Caki2 (cell line): Measurements from ENCODE around the gene CLDN1. TPM values are rescaled to one million over a fixed set of nuclear protein-coding genes. Genes with fewer than 3 reads are reported as not detected.
"Not testable (repeated sequence)": the region's sequence is repeated elsewhere in the genome, so short reads cannot be mapped to it uniquely, and the experiment has no call there.

ENCODE experiments used
- DNase-seq: peaks from one replicate; pipeline ENCODE4 v3.0.0-alpha.2; 2015; ENCODE audit warnings: low read depth
- in situ Hi-C: cut with HindIII; loops from 2 replicates; pipeline ENCODE4 v1.10.0; 2016; ENCODE audit warnings: low sequenced_read_pairs, low pct_unique_long_range_greater_than_20kb, mixed read lengths
- total RNA-seq: library from RNA; depleted of rRNA; stranded (reverse); fragments of >200 nt; shearing (Covaris generic); gene quantifications from 2 replicates; pipeline ENCODE4 v1.2.3, GENCODE V29; 2014; ENCODE audit warnings: low replicate concordance

The CLDN1 gene
- total RNA-seq, 1 experiment from 2014 or later: 151 TPM

- in situ Hi-C loops: loop anchor here (25.0 kb wide), 1 partner anchor 344 kb away; no protein-coding TSS in a partner anchor
- no peak for DNase-seq
Observed at GRCh38 chr3:190306026-190306425, 16.2 kb downstream of the CLDN1 start.

GRCh38 chr3:190305406-190305805 lies 16.8 kb downstream of the CLDN1 start:
- in situ Hi-C loops: loop anchor here (25.0 kb wide), 1 partner anchor 343 kb away; no protein-coding TSS in a partner anchor
- no peak for DNase-seq

- DNase-seq: no peak
- in situ Hi-C loops: loop anchor here (25.0 kb wide), 1 partner anchor 342 kb away; no protein-coding TSS in a partner anchor
Observed at GRCh38 chr3:190303884-190304283, 18.4 kb downstream of the CLDN1 start.

GRCh38 chr3:190302212-190302867 lies 19.9 kb downstream of the CLDN1 start:
- no peak for DNase-seq
- in situ Hi-C loops: loop anchor here (25.0 kb wide), 1 partner anchor 340 kb away; no protein-coding TSS in a partner anchor

- no peak for DNase-seq
- in situ Hi-C loops: loop anchor here (25.0 kb wide), 1 partner anchor 339 kb away; no protein-coding TSS in a partner anchor
Observed at GRCh38 chr3:190301591-190301990, 20.7 kb downstream of the CLDN1 start.

GRCh38 chr3:190299969-190300368 lies 22.3 kb downstream of the CLDN1 start:
- in situ Hi-C loops: loop anchor here (25.0 kb wide), 1 partner anchor 338 kb away; no protein-coding TSS in a partner anchor
- DNase-seq: no peak

GRCh38 chr3:190294030-190294429 lies 28.2 kb downstream of the CLDN1 start:
- no peak for DNase-seq

GRCh38 chr3:190293621-190294020 lies 28.6 kb downstream of the CLDN1 start:
- in situ Hi-C loops: no loop called here
- DNase-seq: no peak

More at GRCh38 chr3:190294030-190294429, 28.2 kb downstream of the CLDN1 start:
- in situ Hi-C loops: no loop called here

GRCh38 chr3:190291994-190292584 lies 30.2 kb downstream of the CLDN1 start:
- in situ Hi-C loops: no loop called here
- DNase-seq: no peak

GRCh38 chr3:190289989-190290388 lies 32.3 kb downstream of the CLDN1 start:
- in situ Hi-C loops: no loop called here
- DNase-seq: no peak

- in situ Hi-C loops: no loop called here
- DNase-seq: no peak
Observed at GRCh38 chr3:190288836-190289235, 33.4 kb downstream of the CLDN1 start.

GRCh38 chr3:190286014-190286413 lies 36.2 kb downstream of the CLDN1 start:
- in situ Hi-C loops: no loop called here
- DNase-seq: no peak

- in situ Hi-C loops: no loop called here
- no peak for DNase-seq
Observed at GRCh38 chr3:190281308-190282051, 40.8 kb downstream of the CLDN1 start.

GRCh38 chr3:190279690-190280089 lies 42.6 kb downstream of the CLDN1 start:
- DNase-seq: no peak
- in situ Hi-C loops: no loop called here

GRCh38 chr3:190272747-190273146 lies 49.5 kb downstream of the CLDN1 start:
- in situ Hi-C loops: no loop called here
- DNase-seq: no peak

GRCh38 chr3:190269101-190269500 lies 53.1 kb downstream of the CLDN1 start:
- no peak for DNase-seq
- in situ Hi-C loops: no loop called here

- in situ Hi-C loops, DNase-seq: not testable (repeated sequence)
Observed at GRCh38 chr3:190267464-190267863, 54.8 kb downstream of the CLDN1 start.

GRCh38 chr3:190266913-190267290 lies 55.3 kb downstream of the CLDN1 start:
- DNase-seq: no peak

More at GRCh38 chr3:190266913-190267290, 55.3 kb downstream of the CLDN1 start:
- in situ Hi-C loops: no loop called here
